Anterior cingulate cortex (tissue), 58 donors: ENCODE measurements around the gene GINS3.

Experiments
- DNase-seq, 58 donors: peaks; one replicate each; lab custom pipeline; 2025; lab: John Stamatoyannopoulos, UW

Gene GINS3

DNA sequence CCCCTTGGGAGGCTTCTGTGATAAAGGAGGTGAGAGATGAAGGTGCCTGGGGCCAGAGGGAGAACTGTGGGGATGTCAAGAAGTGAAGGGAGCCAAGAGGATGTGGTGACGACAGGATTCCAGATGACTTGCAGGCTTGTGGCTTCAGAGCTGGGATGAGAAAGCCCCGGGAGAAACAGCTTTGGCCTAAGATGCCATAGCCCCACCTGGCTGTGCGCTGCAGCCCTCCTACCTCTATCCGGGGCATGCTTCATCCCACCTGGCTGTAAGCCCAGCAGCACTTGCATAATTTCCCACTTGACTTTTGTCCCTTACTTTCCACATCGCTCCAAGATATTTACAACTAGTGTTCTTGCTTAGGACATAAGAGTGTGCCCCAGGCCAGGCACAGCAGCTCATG, 29.3 kb downstream of the GINS3 start:
- DNase-seq = no peak

DNA sequence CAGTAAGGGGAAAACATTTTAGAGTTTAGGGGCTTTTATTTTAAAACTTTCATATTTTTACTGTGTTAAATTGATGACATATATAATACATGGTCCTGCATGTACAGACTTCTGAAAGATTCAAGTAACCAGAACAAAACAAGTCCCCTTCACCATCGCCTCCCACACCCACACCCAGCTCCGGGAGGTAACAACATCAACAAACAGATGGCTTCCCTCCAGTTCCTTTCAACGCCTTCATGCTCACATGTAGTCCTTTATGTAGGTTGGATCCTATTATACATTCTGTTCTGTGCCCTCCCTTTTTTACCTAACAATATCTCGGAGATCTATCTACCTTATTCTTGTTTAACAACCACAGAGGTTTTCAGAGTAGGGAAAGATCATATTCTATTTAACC, 30.5 kb downstream of the GINS3 start:
- DNase-seq = no peak

DNA sequence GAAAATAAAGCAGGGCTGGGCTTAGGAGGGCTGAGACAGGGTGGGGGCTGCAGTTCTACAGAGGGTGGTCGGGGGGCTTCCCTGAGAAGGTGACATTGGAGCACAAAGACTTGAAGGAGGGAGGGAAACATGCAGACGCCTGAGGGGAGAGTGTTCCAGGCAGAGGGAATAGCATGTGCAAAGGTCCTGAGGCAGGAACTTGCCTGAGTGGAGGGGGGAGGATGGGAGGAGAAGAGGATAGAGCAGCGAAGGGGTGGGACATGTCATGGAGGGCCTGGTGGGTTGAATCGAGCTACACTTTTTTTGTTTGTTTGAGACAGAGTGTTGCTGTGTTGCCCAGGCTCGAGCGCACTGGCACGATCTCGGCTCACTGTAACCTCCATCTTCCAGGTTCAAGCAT, 33.0 kb downstream of the GINS3 start:
- no peak for DNase-seq

DNA sequence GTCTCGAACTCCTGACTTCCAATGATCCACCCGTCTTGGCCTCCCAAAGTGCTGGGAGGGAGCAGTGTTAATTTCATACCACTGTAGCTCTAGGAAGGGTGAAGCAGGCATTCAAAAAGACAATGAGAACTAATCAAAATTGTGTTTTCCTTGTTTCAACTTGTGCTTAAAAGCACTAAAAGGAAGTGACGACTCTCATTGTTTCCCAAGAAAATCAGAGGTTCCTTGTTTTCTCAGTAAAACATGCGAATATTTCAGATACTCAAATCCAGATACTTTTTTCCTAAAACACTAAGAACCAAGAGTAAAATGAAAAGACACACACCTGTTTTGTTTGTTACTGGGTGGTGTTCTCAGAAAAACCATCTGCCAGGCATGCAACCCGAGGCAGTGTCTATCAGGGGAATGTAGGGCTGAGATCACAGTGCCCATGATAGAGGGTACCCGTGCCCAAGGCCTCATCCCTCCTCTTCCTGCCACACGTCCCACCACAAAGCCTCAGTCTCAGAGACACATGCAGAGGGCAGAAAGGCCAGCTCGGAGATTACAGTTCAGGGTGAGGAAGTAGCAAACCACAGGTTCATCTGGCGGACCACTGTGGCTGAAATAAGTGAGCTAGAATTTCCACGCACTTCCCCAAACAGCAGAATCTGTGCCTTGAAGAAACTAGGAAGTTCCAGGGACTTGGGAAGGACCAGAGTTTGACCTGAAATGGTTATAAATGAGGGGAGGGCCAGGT, 33.7 kb downstream of the GINS3 start:
- peak in 31 of 58 donors; percentile 3 to 61 (median 27) for DNase-seq

DNA sequence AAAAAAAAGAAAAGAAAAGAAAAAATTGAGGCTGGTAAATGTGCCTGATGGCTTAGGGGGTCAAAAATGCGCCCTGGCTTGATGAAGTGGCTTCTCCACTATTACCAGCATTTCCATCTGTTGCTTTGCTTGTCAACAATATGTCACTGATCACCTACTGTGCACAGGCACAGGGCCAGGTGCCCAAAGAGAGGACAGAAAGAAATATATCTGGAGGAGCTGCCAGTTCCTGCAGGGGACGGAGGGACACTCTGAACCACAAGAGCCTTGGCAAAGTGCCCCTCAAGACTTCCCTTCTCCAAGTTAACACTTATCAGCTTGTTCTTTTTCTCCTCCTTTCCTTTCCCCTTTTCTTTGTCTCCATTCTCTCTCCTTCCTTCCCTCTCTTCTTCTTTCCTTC, 34.7 kb downstream of the GINS3 start:
- DNase-seq = peak in 27 of 58 donors; percentile 3 to 75 (median 28)

DNA sequence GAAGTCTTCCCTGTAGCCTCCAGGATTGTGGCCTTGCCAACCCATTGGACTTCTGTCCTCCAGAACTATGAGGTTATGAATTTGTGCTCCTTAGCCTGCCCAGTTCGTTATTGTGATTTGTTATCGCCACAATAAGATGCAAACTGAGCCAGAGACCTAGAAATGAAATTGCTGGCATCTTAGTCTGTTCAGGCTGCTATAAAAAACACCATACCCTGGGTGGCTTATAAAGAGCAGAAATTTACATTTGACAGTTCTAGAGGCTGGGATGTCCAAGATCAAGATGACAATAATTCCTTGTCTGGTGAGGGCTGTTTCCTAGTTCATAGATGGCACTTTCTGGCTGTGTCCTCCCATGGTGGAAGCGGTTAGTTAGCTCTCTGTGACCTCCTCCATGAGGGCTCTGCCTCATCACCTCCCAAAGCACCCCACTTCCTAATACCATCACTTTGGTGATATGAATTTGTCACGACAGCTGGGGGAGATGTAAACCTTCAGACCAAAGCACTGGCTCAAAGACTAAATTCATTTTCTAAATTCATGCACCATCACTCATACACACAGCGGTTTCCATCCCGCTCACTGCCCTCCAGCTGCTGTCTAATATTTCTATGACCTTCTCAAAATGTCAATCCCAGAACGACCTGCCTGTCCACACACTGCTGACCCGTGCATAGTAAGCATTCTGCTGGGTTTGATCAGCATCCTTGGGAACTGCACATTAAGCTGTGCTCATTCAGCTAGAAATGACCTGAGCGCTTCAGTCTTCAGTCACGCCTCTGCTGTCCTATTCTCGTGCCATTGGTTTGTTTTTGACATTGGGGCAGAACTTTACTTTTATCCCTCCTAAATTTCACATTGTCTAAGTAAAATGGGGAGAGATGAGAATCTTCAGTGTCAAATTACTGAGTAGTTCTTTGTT, 36.6 kb downstream of the GINS3 start:
- DNase-seq = no peak

GRCh38 chr16:58430718-58431117, 38.4 kb downstream of the GINS3 start:
- DNase-seq = no peak

GRCh38 chr16:58433569-58433951, 41.3 kb downstream of the GINS3 start:
- no peak for DNase-seq

DNA sequence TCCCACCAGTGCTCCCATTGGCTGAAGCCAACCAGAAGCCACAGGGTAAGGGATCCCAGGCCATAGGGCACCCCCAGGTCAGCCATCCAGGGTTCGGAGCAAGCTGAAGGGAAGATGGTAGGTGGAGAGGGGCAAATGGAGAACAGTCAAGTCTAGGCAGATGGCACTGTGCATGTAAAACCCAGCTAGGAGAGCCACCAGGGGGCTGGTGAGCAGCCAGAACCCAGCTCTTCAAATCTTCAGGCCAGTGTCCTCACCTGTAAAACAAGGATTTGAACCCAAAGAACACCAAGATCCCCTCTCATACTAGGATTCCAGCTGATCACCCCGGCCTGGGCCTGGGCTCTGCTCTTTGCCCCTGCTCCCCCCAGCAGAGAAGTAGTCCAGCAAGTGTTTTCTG, 43.5 kb downstream of the GINS3 start:
- DNase-seq = no peak

DNA sequence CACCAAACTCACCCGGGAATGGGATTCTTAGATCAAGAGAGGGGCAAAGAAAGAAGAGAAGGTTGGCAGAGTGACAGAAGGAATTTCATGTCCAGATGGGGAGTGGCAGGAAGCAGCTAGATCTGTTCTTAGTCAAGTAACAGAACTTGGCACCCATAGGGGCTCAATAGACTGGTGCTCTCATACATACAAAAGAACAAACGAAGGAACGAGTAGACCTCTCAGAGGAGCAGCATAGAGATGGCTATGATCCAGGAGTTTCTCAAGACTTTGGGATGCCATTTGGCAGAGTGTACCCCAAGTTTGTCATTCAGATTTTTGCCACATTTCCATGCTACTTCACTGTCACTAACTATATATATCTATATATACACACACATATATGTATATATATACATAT, 47.9 kb downstream of the GINS3 start:
- no peak for DNase-seq

GRCh38 chr16:58442547-58442946, 50.3 kb downstream of the GINS3 start:
- DNase-seq = no peak

DNA sequence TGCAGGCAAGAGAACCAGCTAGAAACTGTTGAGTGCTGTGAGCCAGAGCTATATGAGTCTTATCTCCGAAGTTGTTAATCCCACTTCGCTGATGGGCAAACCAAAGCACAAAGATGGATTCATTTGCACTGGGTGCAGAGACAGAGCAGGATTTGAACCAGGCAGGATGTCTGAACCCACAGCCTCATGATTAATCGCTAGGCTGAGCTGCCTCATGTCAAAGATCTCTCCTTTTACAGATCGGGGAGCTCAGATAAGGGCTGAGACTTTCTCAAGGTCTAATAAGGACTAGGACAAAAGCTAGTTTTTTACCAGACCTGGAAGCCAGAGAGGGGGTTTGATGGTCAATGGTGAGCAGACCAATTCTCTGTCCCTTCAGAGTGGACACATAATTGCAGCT, 51.5 kb downstream of the GINS3 start:
- DNase-seq = no peak

DNA sequence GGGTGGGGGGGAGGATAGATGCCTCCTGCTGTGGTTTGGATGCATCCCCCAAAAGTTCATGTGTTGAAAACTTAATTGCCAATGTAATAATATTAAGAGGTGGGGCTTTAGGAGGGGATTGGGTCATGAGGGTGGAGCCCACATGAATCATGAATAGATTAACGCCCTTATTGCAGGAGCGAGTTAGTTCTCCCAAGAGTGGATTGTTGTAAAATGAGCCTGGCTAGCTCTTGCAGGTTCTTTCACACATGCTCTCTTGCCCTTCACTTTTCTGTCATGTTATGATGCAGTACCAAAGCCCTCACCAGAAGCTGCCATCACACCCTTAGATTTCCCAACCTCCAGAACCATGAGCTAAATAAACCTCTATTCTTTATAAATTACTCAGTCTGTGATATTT, 52.0 kb downstream of the GINS3 start:
- no peak for DNase-seq

GRCh38 chr16:58448890-58449289, 56.6 kb downstream of the GINS3 start:
- no peak for DNase-seq

GRCh38 chr16:58449306-58449705, 57.0 kb downstream of the GINS3 start:
- DNase-seq = no peak

DNA sequence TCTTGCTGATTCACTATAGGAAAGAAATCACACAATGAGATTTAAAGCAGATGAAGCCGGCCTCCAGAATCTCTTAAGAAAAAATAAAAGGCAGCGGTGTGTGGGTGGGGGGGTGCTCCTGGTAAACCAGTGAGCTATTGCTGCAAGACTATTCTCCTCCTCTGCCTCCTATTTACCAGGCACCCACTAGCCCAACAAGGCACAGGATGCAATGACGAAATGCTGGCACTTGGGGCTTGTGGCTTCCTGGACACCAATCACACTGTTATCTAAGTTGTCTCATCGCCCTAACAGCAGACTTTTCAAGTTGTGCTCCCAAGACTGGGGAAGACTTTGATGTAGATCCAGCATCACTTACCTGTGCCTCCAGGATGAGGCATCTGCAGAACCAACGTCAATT, 57.5 kb downstream of the GINS3 start:
- no peak for DNase-seq

- no peak for DNase-seq
Measured at GRCh38 chr16:58450590-58450989, 58.3 kb downstream of the GINS3 start.

- peak in 1 of 58 donors; percentile 28 for DNase-seq
Measured at GRCh38 chr16:58451265-58451689, 59.0 kb downstream of the GINS3 start.

DNA sequence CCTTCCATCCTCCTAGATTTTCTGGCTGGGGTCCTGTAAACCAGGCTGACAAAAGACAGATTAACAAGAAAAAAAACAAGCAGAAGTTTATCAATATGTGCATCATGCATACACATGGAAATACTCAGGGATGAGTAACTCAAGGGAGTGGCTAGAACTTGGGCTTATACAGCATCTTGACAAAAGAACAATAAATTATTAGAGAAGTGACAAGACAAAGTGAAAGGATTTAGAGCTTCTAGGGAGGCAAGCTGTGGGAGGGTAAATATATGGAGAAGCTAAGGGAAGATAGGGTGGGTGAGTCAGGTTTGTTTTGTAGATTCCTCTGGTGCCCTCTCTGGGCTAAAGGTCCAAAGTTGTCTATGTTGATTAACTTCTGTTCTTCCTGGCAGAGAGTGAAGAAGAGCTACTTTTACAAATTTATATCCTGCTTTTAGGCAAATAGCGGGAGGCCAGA, 59.7 kb downstream of the GINS3 start:
- no peak for DNase-seq

GRCh38 chr16:58452640-58453039, 60.4 kb downstream of the GINS3 start:
- no peak for DNase-seq

DNA sequence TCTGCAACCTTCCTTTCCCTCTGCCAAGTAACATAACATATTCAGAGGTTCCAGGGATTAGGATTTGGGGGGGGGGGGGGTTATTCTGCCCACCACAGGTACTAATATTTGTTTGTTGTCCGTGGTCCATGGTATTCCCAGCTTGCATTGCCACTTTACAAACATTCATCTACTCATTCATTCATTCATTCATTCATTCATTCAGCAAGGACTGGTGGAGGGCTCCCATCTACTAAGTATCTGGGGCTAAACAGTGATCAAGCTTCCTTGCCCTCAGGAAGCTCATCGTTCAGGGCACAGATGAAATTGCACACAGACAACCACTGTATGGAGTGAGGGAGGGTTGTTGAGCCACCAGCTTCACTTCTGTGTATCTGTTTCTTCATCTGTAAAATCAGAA, 61.9 kb downstream of the GINS3 start:
- no peak for DNase-seq

- DNase-seq = peak in 1 of 58 donors; percentile 35
Measured at GRCh38 chr16:58454856-58455255, 62.6 kb downstream of the GINS3 start.
